Effector memory CD4-positive, alpha-beta T cell (primary cell): ENCODE results near the gene PM20D2.

ENCODE experiments used
- DNase-seq, 3 donors: peaks; one replicate each; pipeline ENCODE4 v3.0.0-alpha.2; 2020
- H3K27ac ChIP-seq: 2 replicates; pipeline ENCODE4 v1.7.0; 2013; ENCODE audit warnings: mild to moderate bottlenecking, low read length, moderate library complexity; ENCODE audit not compliant: insufficient read depth, poor library complexity, severe bottlenecking
- H3K27me3 ChIP-seq: replicated peaks from 2 replicates; pipeline ENCODE4 v1.7.0; 2013; ENCODE audit warnings: mild to moderate bottlenecking, low read length; ENCODE audit not compliant: insufficient read depth, control insufficient read depth, poor library complexity, severe bottlenecking
- H3K36me3 ChIP-seq: 2 replicates; pipeline ENCODE4 v1.7.0; 2013; ENCODE audit warnings: mild to moderate bottlenecking, low read length, moderate library complexity; ENCODE audit not compliant: control insufficient read depth, insufficient read depth
- H3K4me1 ChIP-seq: 2 replicates; pipeline ENCODE4 v1.7.0; 2013; ENCODE audit warnings: low read length, mild to moderate bottlenecking; ENCODE audit not compliant: control insufficient read depth, insufficient read depth, poor library complexity, severe bottlenecking
- H3K4me3 ChIP-seq: 2 replicates; pipeline ENCODE4 v1.7.0; 2013; ENCODE audit warnings: low read length, low read depth, mild to moderate bottlenecking; ENCODE audit not compliant: insufficient read depth, poor library complexity, severe bottlenecking
- H3K9me3 ChIP-seq: 2 replicates; pipeline ENCODE4 v1.7.0; 2013; ENCODE audit warnings: mild to moderate bottlenecking, low read length, moderate library complexity; ENCODE audit not compliant: control insufficient read depth

PM20D2 gene

GRCh38 chr6:89172131-89172530, 26.3 kb downstream of the PM20D2 start:
- H3K27ac ChIP-seq = no peak overlapping the region
- no peaks in the 10 kb centered on the region for H3K9me3 ChIP-seq
- H3K4me3 ChIP-seq = no peak overlapping the region
- no peaks in the 10 kb centered on the region for H3K4me1 ChIP-seq
- no peaks in the 10 kb centered on the region for H3K36me3 ChIP-seq
- no peaks in the 10 kb centered on the region for H3K27me3 ChIP-seq
- no peak for DNase-seq

- no peaks in the 10 kb centered on the region for H3K27me3 ChIP-seq
- no peaks in the 10 kb centered on the region for H3K36me3 ChIP-seq
- no peaks in the 10 kb centered on the region for H3K4me1 ChIP-seq
- H3K9me3 ChIP-seq = no peaks in the 10 kb centered on the region
- H3K27ac ChIP-seq = no peak overlapping the region
- H3K4me3 ChIP-seq = no peak overlapping the region
- DNase-seq = no peak
Observed at GRCh38 chr6:89173634-89174033, 27.8 kb downstream of the PM20D2 start.

GRCh38 chr6:89180112-89180511, 34.3 kb downstream of the PM20D2 start:
- no peaks in the 10 kb centered on the region for H3K9me3 ChIP-seq
- H3K36me3 ChIP-seq = no peaks in the 10 kb centered on the region
- no peaks in the 10 kb centered on the region for H3K27me3 ChIP-seq
- no peak for DNase-seq
- no peaks in the 10 kb centered on the region for H3K4me1 ChIP-seq
- no peak overlapping the region for H3K27ac ChIP-seq
- H3K4me3 ChIP-seq = no peak overlapping the region

- Histone ChIP-seq H3K27me3 (no peaks in the 10 kb centered on the region), H3K36me3 (no peaks in the 10 kb centered on the region), H3K9me3 (no peaks in the 10 kb centered on the region), H3K4me3 (no peak overlapping the region), H3K4me1 (no peaks in the 10 kb centered on the region), H3K27ac (no peak overlapping the region)
- DNase-seq = no peak
Observed at GRCh38 chr6:89180971-89181370, 35.1 kb downstream of the PM20D2 start.

- H3K36me3 ChIP-seq = no peaks in the 10 kb centered on the region
- no peaks in the 10 kb centered on the region for H3K9me3 ChIP-seq
- H3K27me3 ChIP-seq = no peaks in the 10 kb centered on the region
- H3K4me3 ChIP-seq = no peak overlapping the region
- H3K27ac ChIP-seq = no peak overlapping the region
- H3K4me1 ChIP-seq = no peaks in the 10 kb centered on the region
- no peak for DNase-seq
Observed at GRCh38 chr6:89183294-89183693, 37.4 kb downstream of the PM20D2 start.

GRCh38 chr6:89184344-89184743, 38.5 kb downstream of the PM20D2 start:
- no peak for DNase-seq
- no peaks in the 10 kb centered on the region for H3K9me3 ChIP-seq
- no peak overlapping the region for H3K27ac ChIP-seq
- H3K4me1 ChIP-seq = no peaks in the 10 kb centered on the region
- no peaks in the 10 kb centered on the region for H3K36me3 ChIP-seq
- peaks cover 3% of the 10 kb centered on the region for H3K27me3 ChIP-seq
- H3K4me3 ChIP-seq = no peak overlapping the region

GRCh38 chr6:89186762-89187161, 40.9 kb downstream of the PM20D2 start:
- Histone ChIP-seq H3K36me3 (no peaks in the 10 kb centered on the region), H3K4me1 (no peaks in the 10 kb centered on the region), H3K4me3 (no peak overlapping the region), H3K27me3 (peaks cover 3% of the 10 kb centered on the region), H3K27ac (no peak overlapping the region), H3K9me3 (no peaks in the 10 kb centered on the region)
- no peak for DNase-seq

GRCh38 chr6:89187504-89187903, 41.6 kb downstream of the PM20D2 start:
- no peaks in the 10 kb centered on the region for H3K4me1 ChIP-seq
- peaks cover 3% of the 10 kb centered on the region for H3K27me3 ChIP-seq
- H3K36me3 ChIP-seq = no peaks in the 10 kb centered on the region
- no peak overlapping the region for H3K27ac ChIP-seq
- no peak for DNase-seq
- H3K4me3 ChIP-seq = no peak overlapping the region
- no peaks in the 10 kb centered on the region for H3K9me3 ChIP-seq

GRCh38 chr6:89190741-89191140, 44.9 kb downstream of the PM20D2 start:
- Histone ChIP-seq H3K4me3 (no peak overlapping the region), H3K27me3 (peaks cover 3% of the 10 kb centered on the region), H3K36me3 (no peaks in the 10 kb centered on the region), H3K4me1 (no peaks in the 10 kb centered on the region), H3K9me3 (no peaks in the 10 kb centered on the region), H3K27ac (no peak overlapping the region)
- no peak for DNase-seq

- H3K27me3 ChIP-seq = no peaks in the 10 kb centered on the region
- H3K36me3 ChIP-seq = no peaks in the 10 kb centered on the region
- no peaks in the 10 kb centered on the region for H3K4me1 ChIP-seq
- DNase-seq = no peak
- H3K27ac ChIP-seq = no peak overlapping the region
- H3K9me3 ChIP-seq = no peaks in the 10 kb centered on the region
- no peak overlapping the region for H3K4me3 ChIP-seq
Observed at GRCh38 chr6:89194559-89194958, 48.7 kb downstream of the PM20D2 start.

GRCh38 chr6:89197141-89197540, 51.3 kb downstream of the PM20D2 start:
- no peak for DNase-seq
- no peaks in the 10 kb centered on the region for H3K4me1 ChIP-seq
- no peak overlapping the region for H3K27ac ChIP-seq
- H3K36me3 ChIP-seq = no peaks in the 10 kb centered on the region
- H3K4me3 ChIP-seq = no peak overlapping the region
- H3K9me3 ChIP-seq = no peaks in the 10 kb centered on the region
- H3K27me3 ChIP-seq = no peaks in the 10 kb centered on the region
